Measurements from ENCODE around the gene MARCKSL1. TPM values are rescaled to one million over a fixed set of nuclear protein-coding genes. Genes with fewer than 3 reads are reported as not detected.

MARCKSL1 gene
- total and polyA plus RNA-seq, 2 of the 8 experiments (the other 6 are each of a cell fraction or from before 2014, with no cell fraction given), result 536 to 558 TPM

- TF ChIP-seq, protein P1, sequence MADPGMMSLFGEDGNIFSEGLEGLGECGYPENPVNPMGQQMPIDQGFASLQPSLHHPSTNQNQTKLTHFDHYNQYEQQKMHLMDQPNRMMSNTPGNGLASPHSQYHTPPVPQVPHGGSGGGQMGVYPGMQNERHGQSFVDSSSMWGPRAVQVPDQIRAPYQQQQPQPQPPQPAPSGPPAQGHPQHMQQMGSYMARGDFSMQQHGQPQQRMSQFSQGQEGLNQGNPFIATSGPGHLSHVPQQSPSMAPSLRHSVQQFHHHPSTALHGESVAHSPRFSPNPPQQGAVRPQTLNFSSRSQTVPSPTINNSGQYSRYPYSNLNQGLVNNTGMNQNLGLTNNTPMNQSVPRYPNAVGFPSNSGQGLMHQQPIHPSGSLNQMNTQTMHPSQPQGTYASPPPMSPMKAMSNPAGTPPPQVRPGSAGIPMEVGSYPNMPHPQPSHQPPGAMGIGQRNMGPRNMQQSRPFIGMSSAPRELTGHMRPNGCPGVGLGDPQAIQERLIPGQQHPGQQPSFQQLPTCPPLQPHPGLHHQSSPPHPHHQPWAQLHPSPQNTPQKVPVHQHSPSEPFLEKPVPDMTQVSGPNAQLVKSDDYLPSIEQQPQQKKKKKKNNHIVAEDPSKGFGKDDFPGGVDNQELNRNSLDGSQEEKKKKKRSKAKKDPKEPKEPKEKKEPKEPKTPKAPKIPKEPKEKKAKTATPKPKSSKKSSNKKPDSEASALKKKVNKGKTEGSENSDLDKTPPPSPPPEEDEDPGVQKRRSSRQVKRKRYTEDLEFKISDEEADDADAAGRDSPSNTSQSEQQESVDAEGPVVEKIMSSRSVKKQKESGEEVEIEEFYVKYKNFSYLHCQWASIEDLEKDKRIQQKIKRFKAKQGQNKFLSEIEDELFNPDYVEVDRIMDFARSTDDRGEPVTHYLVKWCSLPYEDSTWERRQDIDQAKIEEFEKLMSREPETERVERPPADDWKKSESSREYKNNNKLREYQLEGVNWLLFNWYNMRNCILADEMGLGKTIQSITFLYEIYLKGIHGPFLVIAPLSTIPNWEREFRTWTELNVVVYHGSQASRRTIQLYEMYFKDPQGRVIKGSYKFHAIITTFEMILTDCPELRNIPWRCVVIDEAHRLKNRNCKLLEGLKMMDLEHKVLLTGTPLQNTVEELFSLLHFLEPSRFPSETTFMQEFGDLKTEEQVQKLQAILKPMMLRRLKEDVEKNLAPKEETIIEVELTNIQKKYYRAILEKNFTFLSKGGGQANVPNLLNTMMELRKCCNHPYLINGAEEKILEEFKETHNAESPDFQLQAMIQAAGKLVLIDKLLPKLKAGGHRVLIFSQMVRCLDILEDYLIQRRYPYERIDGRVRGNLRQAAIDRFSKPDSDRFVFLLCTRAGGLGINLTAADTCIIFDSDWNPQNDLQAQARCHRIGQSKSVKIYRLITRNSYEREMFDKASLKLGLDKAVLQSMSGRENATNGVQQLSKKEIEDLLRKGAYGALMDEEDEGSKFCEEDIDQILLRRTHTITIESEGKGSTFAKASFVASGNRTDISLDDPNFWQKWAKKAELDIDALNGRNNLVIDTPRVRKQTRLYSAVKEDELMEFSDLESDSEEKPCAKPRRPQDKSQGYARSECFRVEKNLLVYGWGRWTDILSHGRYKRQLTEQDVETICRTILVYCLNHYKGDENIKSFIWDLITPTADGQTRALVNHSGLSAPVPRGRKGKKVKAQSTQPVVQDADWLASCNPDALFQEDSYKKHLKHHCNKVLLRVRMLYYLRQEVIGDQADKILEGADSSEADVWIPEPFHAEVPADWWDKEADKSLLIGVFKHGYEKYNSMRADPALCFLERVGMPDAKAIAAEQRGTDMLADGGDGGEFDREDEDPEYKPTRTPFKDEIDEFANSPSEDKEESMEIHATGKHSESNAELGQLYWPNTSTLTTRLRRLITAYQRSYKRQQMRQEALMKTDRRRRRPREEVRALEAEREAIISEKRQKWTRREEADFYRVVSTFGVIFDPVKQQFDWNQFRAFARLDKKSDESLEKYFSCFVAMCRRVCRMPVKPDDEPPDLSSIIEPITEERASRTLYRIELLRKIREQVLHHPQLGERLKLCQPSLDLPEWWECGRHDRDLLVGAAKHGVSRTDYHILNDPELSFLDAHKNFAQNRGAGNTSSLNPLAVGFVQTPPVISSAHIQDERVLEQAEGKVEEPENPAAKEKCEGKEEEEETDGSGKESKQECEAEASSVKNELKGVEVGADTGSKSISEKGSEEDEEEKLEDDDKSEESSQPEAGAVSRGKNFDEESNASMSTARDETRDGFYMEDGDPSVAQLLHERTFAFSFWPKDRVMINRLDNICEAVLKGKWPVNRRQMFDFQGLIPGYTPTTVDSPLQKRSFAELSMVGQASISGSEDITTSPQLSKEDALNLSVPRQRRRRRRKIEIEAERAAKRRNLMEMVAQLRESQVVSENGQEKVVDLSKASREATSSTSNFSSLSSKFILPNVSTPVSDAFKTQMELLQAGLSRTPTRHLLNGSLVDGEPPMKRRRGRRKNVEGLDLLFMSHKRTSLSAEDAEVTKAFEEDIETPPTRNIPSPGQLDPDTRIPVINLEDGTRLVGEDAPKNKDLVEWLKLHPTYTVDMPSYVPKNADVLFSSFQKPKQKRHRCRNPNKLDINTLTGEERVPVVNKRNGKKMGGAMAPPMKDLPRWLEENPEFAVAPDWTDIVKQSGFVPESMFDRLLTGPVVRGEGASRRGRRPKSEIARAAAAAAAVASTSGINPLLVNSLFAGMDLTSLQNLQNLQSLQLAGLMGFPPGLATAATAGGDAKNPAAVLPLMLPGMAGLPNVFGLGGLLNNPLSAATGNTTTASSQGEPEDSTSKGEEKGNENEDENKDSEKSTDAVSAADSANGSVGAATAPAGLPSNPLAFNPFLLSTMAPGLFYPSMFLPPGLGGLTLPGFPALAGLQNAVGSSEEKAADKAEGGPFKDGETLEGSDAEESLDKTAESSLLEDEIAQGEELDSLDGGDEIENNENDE (IDR thresholded peaks at IDR 0.05; ENCODE audit: insufficient replicate concordance, low read length), result no peak
- TF ChIP-seq BRCA1 (IDR thresholded peaks at IDR 0.05; ENCODE audit: low read depth, low read length) (no peak), KDM4A (IDR thresholded peaks at IDR 0.05; ENCODE audit: low read depth, low read length, severe bottlenecking) (no peak), MAFK (IDR thresholded peaks at IDR 0.05; ENCODE audit: low read depth, low read length) (no peak), RAD21 (IDR thresholded peaks at IDR 0.05 in 1 of 2, conservative IDR thresholded peaks at IDR 0.05 in 1 of 2; ENCODE audit: low read depth in 2 of 2, low read length in 2 of 2) (peak in 1 of 2 experiments; percentile 13; a peak in 1 of 4 replicates), ATF3 (IDR thresholded peaks at IDR 0.05; ENCODE audit: insufficient read depth, low read depth, low read length) (0 out of 2 replicates have a peak, but pooled peaks have one; percentile 6), TEAD4 (IDR thresholded peaks at IDR 0.05; ENCODE audit: low read depth, low read length) (no peak), TAF1 (IDR thresholded peaks at IDR 0.05; ENCODE audit: low read depth, low read length) (peak; percentile 81), POLR2A (IDR thresholded peaks at IDR 0.05; ENCODE audit: control extremely low read depth in 1 of 2, low read depth in 2 of 2, low read length in 2 of 2) (peak in 1 of 2 experiments; percentile 84; a peak in 2 of 3 replicates)
These were observed 15.6 kb upstream of the MARCKSL1 start (continued) for GRCh38 chr1:32351399-32352238.

Measured in H1 (cell line).